GM12892 (cell line): ENCODE measurements around the gene ANTXR1.

Experiments
- POLR2A ChIP-seq: IDR thresholded peaks from 2 replicates; pipeline ENCODE4 v1.6.1; 2011; ENCODE audit warnings: low read depth, low read length, control low read depth
- POLR2AphosphoS5 ChIP-seq: IDR thresholded peaks from 2 replicates; pipeline ENCODE4 v1.6.1; 2011; ENCODE audit warnings: low read depth, low read length, control low read depth

- TF ChIP-seq POLR2A (no peak), POLR2AphosphoS5 (no peak)
These were observed 5.7 kb downstream of the ANTXR1 start for GRCh38 chr2:69018678-69019095.
